Measurements from ENCODE around the gene SCFD2.
"Not testable (repeated sequence)": the region's sequence is repeated elsewhere in the genome, so short reads cannot be mapped to it uniquely, and the experiment has no call there.

The SCFD2 gene

GRCh38 chr4:52840531-52841370 lies 525.1 kb downstream of the SCFD2 start:
- peak; percentile 74 for DNase-seq

- peak; percentile 16 for DNase-seq
These were observed 526.9 kb downstream of the SCFD2 start for GRCh38 chr4:52838729-52839586.

GRCh38 chr4:52837716-52838558 lies 527.9 kb downstream of the SCFD2 start:
- DNase-seq, result peak; percentile 1

GRCh38 chr4:52836678-52837077 lies 529.2 kb downstream of the SCFD2 start:
- no peak for DNase-seq

GRCh38 chr4:52836120-52836519 lies 529.7 kb downstream of the SCFD2 start:
- no peak for DNase-seq

- not testable (repeated sequence) for DNase-seq
These were observed 531.0 kb downstream of the SCFD2 start for GRCh38 chr4:52834641-52835456.

- DNase-seq, result no peak
These were observed 531.8 kb downstream of the SCFD2 start for GRCh38 chr4:52833941-52834525.

GRCh38 chr4:52825460-52826090 lies 540.3 kb downstream of the SCFD2 start:
- no peak for DNase-seq

GRCh38 chr4:52824603-52825459 lies 541.0 kb downstream of the SCFD2 start:
- no peak for DNase-seq

- no peak for DNase-seq
These were observed 541.6 kb downstream of the SCFD2 start for GRCh38 chr4:52824270-52824602.

- DNase-seq, result no peak
These were observed 542.2 kb downstream of the SCFD2 start for GRCh38 chr4:52823702-52824092.

Data from NCI-H69 (cell line).